ENCODE measurements around the gene EXT2. TPM values are rescaled to one million over a fixed set of nuclear protein-coding genes. Genes with fewer than 3 reads are reported as not detected.

Gene EXT2
- total and polyA plus RNA-seq, 2 of the 13 experiments (the other 11 are each of a cell fraction or from before 2014, with no cell fraction given) = 61.5 to 68.7 TPM

DNA sequence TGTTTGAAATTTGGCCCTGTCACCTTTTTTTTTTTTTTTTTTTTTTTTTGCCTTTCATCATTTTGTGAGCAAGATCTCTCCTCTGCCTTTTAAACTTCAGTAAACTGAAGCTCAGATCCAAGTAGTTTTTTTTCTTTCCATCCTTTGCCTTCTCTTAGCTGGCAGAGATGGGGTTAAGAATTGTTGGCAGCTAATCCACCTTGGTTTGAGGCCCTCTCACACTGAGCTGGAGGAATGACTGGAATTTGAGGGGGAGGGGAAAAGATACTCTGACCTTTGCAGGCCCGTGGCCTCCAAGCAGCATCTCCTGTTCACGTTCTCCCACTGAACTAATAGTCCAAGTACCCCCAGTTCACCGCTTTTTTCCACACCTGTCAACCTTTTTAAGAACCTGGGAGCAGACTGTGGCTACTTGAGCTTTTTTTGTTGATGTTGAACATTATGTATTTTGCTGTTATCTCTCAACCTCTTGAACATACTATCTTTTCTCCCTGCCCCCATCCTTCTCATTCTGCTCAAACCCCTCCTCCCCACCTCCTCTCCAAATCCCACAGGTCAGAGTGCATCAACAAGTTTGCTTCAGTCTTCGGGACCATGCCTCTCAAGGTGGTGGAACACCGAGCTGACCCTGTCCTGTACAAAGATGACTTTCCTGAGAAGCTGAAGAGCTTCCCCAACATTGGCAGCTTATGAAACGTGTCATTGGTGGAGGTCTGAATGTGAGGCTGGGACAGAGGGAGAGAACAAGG lies 148.3 kb downstream of the EXT2 start (continued):
- peak; percentile 27; the same call in 1 of the 2 replicates for TF ChIP-seq TARDBP (CRISPR knock-in tag; IDR thresholded peaks at IDR 0.05)
- peak; percentile 66 for TF ChIP-seq ZEB1 (IDR thresholded peaks at IDR 0.05; ENCODE audit: insufficient replicate concordance, low read depth)
- TF ChIP-seq KDM6A (CRISPR knock-in tag; IDR thresholded peaks at IDR 0.05; ENCODE audit: low read depth) = peak; percentile 88
- peak; percentile 79 for TF ChIP-seq ARID5B (CRISPR knock-in tag; IDR thresholded peaks at IDR 0.05)
- peak; percentile 66 for TF ChIP-seq RARA (CRISPR knock-in tag; IDR thresholded peaks at IDR 0.05)
- TF ChIP-seq HHEX (CRISPR knock-in tag; IDR thresholded peaks at IDR 0.05) = 0 out of 2 replicates have a peak, but pooled peaks have one; percentile 31
- TF ChIP-seq, protein P1, sequence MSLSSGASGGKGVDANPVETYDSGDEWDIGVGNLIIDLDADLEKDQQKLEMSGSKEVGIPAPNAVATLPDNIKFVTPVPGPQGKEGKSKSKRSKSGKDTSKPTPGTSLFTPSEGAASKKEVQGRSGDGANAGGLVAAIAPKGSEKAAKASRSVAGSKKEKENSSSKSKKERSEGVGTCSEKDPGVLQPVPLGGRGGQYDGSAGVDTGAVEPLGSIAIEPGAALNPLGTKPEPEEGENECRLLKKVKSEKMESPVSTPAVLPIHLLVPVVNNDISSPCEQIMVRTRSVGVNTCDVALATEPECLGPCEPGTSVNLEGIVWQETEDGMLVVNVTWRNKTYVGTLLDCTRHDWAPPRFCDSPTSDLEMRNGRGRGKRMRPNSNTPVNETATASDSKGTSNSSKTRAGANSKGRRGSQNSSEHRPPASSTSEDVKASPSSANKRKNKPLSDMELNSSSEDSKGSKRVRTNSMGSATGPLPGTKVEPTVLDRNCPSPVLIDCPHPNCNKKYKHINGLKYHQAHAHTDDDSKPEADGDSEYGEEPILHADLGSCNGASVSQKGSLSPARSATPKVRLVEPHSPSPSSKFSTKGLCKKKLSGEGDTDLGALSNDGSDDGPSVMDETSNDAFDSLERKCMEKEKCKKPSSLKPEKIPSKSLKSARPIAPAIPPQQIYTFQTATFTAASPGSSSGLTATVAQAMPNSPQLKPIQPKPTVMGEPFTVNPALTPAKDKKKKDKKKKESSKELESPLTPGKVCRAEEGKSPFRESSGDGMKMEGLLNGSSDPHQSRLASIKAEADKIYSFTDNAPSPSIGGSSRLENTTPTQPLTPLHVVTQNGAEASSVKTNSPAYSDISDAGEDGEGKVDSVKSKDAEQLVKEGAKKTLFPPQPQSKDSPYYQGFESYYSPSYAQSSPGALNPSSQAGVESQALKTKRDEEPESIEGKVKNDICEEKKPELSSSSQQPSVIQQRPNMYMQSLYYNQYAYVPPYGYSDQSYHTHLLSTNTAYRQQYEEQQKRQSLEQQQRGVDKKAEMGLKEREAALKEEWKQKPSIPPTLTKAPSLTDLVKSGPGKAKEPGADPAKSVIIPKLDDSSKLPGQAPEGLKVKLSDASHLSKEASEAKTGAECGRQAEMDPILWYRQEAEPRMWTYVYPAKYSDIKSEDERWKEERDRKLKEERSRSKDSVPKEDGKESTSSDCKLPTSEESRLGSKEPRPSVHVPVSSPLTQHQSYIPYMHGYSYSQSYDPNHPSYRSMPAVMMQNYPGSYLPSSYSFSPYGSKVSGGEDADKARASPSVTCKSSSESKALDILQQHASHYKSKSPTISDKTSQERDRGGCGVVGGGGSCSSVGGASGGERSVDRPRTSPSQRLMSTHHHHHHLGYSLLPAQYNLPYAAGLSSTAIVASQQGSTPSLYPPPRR (CRISPR knock-in tag; IDR thresholded peaks at IDR 0.05; ENCODE audit: borderline replicate concordance) = 0 out of 2 replicates have a peak, but pooled peaks have one; percentile 31
- TF ChIP-seq FIP1L1 (IDR thresholded peaks at IDR 0.05; ENCODE audit: borderline replicate concordance, insufficient read depth, low read depth, low read length) = no peak
- TF ChIP-seq PHB2 (IDR thresholded peaks at IDR 0.05; ENCODE audit: partially characterized antibody) = no peak
- TF ChIP-seq ZNF550 (CRISPR knock-in tag; IDR thresholded peaks at IDR 0.05; ENCODE audit: borderline replicate concordance) = no peak
- TF ChIP-seq ZNF382 (CRISPR knock-in tag; IDR thresholded peaks at IDR 0.05; ENCODE audit: borderline replicate concordance) = no peak
- TF ChIP-seq TIGD3 (CRISPR knock-in tag; IDR thresholded peaks at IDR 0.05; ENCODE audit: borderline replicate concordance) = no peak
